ENCODE measurements around the gene GLT1D1.

The GLT1D1 gene

GRCh38 chr12:129025055-129025454, 171.8 kb downstream of the GLT1D1 start:
- Histone ChIP-seq H3K27me3 (replicated peaks; ENCODE audit: insufficient read depth, low read length) (no peaks in the 10 kb centered on the region), H3K9me2 (replicated peaks; ENCODE audit: insufficient read depth, low read length) (no peaks in the 10 kb centered on the region), H3F3A (ENCODE audit: insufficient read depth, low read length) (no peaks in the 10 kb centered on the region), H3K36me3 (replicated peaks; ENCODE audit: insufficient read depth, low read length) (no peaks in the 10 kb centered on the region), H3K4me2 (ENCODE audit: low read depth, low read length) (no peak overlapping the region), H3K4me1 (ENCODE audit: low read length) (no peaks in the 10 kb centered on the region), H2AFZ (ENCODE audit: low read length) (no peak overlapping the region), H3K4me3 (ENCODE audit: low read length) (no peak overlapping the region), H3K9me3 (replicated peaks; ENCODE audit: insufficient read depth, low read length) (no peaks in the 10 kb centered on the region), H3K9ac (ENCODE audit: low read length) (no peak overlapping the region), H3K27ac (ENCODE audit: low read length) (no peak overlapping the region), H3K79me2 (ENCODE audit: low read length) (no peaks in the 10 kb centered on the region), H4K20me1 (ENCODE audit: insufficient read depth, low read length) (no peaks in the 10 kb centered on the region)
- no peak for DNase-seq
- TF ChIP-seq EZH2phosphoT487 (IDR thresholded peaks at IDR 0.05; ENCODE audit: low read length) (no peak), EZH2 (optimal IDR thresholded peaks at IDR 0.05; ENCODE audit: low read depth, low read length) (no peak), CTCF (IDR thresholded peaks at IDR 0.05; ENCODE audit: low read length) (no peak)

DNA sequence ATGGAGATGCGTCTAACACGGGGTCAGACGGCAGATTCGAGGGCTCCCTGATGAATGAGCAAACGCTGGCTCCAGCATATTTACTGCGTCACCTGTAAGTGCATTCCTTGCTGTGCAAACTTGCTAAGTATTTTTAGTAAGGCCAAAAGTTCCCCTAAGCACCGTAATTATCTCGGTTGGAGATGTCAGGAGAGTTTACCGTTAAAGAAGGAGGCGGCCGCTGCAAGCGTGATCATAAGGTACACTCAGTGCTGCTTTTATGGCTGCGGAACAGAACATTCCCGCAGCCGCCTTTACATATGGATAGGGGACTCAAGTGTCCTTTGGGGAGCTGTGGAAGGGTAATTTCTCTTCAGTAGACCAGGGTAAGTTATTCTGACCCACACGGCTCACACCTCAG, 175.6 kb downstream of the GLT1D1 start:
- H3K4me2 ChIP-seq (ENCODE audit: low read depth, low read length): no peak overlapping the region

More for the DNA sequence above, 175.6 kb downstream of the GLT1D1 start:
- Histone ChIP-seq H3K27ac (ENCODE audit: low read length) (no peak overlapping the region), H3K9ac (ENCODE audit: low read length) (no peak overlapping the region), H3K4me1 (ENCODE audit: low read length) (no peaks in the 10 kb centered on the region), H3K27me3 (replicated peaks; ENCODE audit: insufficient read depth, low read length) (no peaks in the 10 kb centered on the region), H2AFZ (ENCODE audit: low read length) (no peak overlapping the region), H3K79me2 (ENCODE audit: low read length) (no peaks in the 10 kb centered on the region), H3K4me3 (ENCODE audit: low read length) (no peak overlapping the region), H4K20me1 (ENCODE audit: insufficient read depth, low read length) (no peaks in the 10 kb centered on the region), H3K9me3 (replicated peaks; ENCODE audit: insufficient read depth, low read length) (no peaks in the 10 kb centered on the region), H3K36me3 (replicated peaks; ENCODE audit: insufficient read depth, low read length) (no peaks in the 10 kb centered on the region), H3K9me2 (replicated peaks; ENCODE audit: insufficient read depth, low read length) (no peaks in the 10 kb centered on the region), H3F3A (ENCODE audit: insufficient read depth, low read length) (no peaks in the 10 kb centered on the region)
- TF ChIP-seq EZH2phosphoT487 (IDR thresholded peaks at IDR 0.05; ENCODE audit: low read length) (no peak), CTCF (IDR thresholded peaks at IDR 0.05; ENCODE audit: low read length) (no peak), EZH2 (optimal IDR thresholded peaks at IDR 0.05; ENCODE audit: low read depth, low read length) (no peak)
- no peak for DNase-seq

Measured in MM.1S (cell line).